Glutamatergic neuron (in vitro differentiated cells): ENCODE measurements around the gene ARAP2. TPM values are rescaled to one million over a fixed set of nuclear protein-coding genes. Genes with fewer than 3 reads are reported as not detected.

ENCODE experiments used
- DNase-seq: peaks from one replicate; pipeline ENCODE4 v3.0.0; 2022
- H3K27ac Mint-ChIP-seq: one replicate; pipeline ENCODE4 v1.8.0; 2020; ENCODE audit warnings: mild to moderate bottlenecking, mixed read lengths, inconsistent platforms; ENCODE audit not compliant: unreplicated experiment
- H3K27me3 Mint-ChIP-seq: one replicate; pipeline ENCODE4 v1.8.0; 2020; ENCODE audit warnings: mild to moderate bottlenecking, moderate library complexity, mixed read lengths, inconsistent platforms; ENCODE audit not compliant: unreplicated experiment
- H3K36me3 Mint-ChIP-seq: one replicate; pipeline ENCODE4 v1.8.0; 2020; ENCODE audit warnings: mild to moderate bottlenecking, mixed read lengths, inconsistent platforms; ENCODE audit not compliant: unreplicated experiment
- H3K4me1 Mint-ChIP-seq: one replicate; pipeline ENCODE4 v1.8.0; 2020; ENCODE audit warnings: mild to moderate bottlenecking, low read depth, mixed read lengths, inconsistent platforms; ENCODE audit not compliant: unreplicated experiment
- H3K4me3 Mint-ChIP-seq: one replicate; pipeline ENCODE4 v1.8.0; 2020; ENCODE audit warnings: mild to moderate bottlenecking, mixed read lengths, inconsistent platforms; ENCODE audit not compliant: unreplicated experiment
- H3K9me3 Mint-ChIP-seq: one replicate; pipeline ENCODE4 v1.8.0; 2020; ENCODE audit warnings: mild to moderate bottlenecking, moderate library complexity, mixed read lengths, inconsistent platforms; ENCODE audit not compliant: unreplicated experiment
- total RNA-seq: library from RNA; stranded (reverse); fragmentation: NEBNext Ultra II Directional; extraction: Animal tissue kit (Norgen Biotek cat#: 25700); gene quantifications from one replicate; pipeline ENCODE4 v1.2.1, GENCODE V29; 2021; ENCODE audit not compliant: unreplicated experiment
- TF ChIP-seq, protein P1 (sequence below): fragments of 200-600 bp; sonication (generic); IDR thresholded peaks from one replicate; pipeline ENCODE4 v1.5.0; 2021; ENCODE audit not compliant: partially characterized antibody, unreplicated experiment

Gene ARAP2
- total RNA-seq, 1 donor from 2014 or later, result 1.4 TPM

DNA sequence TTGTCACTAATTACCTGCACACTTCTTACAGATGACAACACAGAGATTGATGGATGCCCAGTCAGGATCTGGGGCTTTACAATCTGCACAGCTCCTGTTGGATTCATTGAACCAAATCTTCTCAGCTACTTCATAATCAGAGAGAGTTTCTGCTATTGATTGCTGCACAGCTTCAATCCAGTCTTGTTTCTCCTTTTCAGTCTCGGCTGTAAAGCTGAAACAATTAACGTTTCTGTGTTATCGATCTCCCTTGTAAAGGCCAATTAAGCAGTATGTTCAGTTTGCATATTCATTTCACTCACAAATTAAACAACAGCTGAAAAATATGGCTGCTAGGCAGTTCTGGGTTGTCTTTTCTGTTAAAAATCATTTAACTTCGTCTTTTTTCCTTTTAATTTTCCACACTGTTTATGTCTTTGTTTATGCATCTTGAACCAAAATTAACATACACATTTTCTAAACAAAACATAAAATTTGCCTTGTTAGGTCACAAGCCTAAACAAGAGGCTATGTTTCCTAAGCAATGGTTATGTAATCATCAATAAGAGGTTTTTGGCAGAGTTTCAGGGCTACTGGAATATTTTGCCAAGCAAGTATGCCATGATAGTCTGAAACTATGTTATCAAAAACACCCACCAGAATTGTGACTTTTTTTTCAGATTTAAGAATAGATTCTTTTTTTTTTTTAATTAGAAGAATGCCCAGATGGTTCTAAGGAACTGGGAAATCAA is 79.2 kb downstream of the ARAP2 start:
- no peak for DNase-seq

DNA sequence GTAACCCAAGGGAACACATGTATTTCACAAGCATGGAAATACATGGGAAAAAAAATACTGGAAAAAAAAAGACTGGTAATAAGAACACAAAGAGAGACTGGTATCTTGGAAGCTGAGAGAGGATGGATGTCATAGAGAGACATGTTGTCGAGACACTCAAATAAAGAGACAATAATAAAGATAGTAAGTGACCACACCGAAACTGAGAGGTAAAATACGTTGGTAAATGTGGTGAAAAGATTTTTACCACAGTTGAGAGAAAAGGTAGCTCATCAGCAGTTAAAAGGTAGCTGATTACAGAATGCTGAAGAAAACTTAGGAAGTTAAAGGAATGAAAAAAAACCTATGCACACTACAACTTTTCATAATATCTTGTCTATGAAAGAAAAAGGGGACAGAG is 81.1 kb downstream of the ARAP2 start:
- Mint-ChIP-seq H3K27ac (no peak overlapping the region), H3K4me1 (no peaks in the 10 kb centered on the region), H3K9me3 (peaks cover 1% of the 10 kb centered on the region), H3K4me3 (no peak overlapping the region), H3K27me3 (no peaks in the 10 kb centered on the region), H3K36me3 (no peaks in the 10 kb centered on the region)
- DNase-seq, result no peak
- TF ChIP-seq, protein P1, sequence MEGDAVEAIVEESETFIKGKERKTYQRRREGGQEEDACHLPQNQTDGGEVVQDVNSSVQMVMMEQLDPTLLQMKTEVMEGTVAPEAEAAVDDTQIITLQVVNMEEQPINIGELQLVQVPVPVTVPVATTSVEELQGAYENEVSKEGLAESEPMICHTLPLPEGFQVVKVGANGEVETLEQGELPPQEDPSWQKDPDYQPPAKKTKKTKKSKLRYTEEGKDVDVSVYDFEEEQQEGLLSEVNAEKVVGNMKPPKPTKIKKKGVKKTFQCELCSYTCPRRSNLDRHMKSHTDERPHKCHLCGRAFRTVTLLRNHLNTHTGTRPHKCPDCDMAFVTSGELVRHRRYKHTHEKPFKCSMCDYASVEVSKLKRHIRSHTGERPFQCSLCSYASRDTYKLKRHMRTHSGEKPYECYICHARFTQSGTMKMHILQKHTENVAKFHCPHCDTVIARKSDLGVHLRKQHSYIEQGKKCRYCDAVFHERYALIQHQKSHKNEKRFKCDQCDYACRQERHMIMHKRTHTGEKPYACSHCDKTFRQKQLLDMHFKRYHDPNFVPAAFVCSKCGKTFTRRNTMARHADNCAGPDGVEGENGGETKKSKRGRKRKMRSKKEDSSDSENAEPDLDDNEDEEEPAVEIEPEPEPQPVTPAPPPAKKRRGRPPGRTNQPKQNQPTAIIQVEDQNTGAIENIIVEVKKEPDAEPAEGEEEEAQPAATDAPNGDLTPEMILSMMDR, result no peak

More for the DNA sequence above, 79.2 kb downstream of the ARAP2 start:
- Mint-ChIP-seq H3K9me3 (peaks cover 1% of the 10 kb centered on the region), H3K4me1 (no peaks in the 10 kb centered on the region), H3K27me3 (no peaks in the 10 kb centered on the region), H3K27ac (no peak overlapping the region), H3K36me3 (no peaks in the 10 kb centered on the region), H3K4me3 (no peak overlapping the region)
- TF ChIP-seq, protein P1, result no peak

DNA sequence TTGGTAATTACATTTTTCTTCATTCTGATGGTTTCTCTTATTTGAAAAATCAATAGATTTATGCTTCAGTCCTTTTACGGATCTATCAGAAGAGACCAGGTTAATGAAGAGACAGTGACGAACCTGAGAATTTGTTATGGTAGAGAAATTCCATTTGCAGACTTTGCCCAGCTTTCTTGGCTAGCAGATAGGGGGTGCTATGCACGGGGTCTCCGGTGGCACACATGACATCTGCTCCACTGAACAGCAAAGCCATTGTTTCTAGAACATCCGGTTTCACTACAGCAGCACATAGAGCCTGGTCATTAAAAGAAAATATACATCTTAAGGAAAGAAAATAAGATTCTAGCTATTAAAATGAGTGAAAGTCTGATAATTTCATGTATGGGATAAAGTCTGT is 85.1 kb downstream of the ARAP2 start:
- TF ChIP-seq, protein P1, result no peak
- H3K36me3 Mint-ChIP-seq, result peaks cover 4% of the 10 kb centered on the region
- H3K27me3 Mint-ChIP-seq, result peaks cover 4% of the 10 kb centered on the region
- peaks cover 1% of the 10 kb centered on the region for H3K9me3 Mint-ChIP-seq
- H3K4me1 Mint-ChIP-seq, result no peaks in the 10 kb centered on the region
- H3K27ac Mint-ChIP-seq, result no peak overlapping the region
- no peak overlapping the region for H3K4me3 Mint-ChIP-seq
- no peak for DNase-seq

DNA sequence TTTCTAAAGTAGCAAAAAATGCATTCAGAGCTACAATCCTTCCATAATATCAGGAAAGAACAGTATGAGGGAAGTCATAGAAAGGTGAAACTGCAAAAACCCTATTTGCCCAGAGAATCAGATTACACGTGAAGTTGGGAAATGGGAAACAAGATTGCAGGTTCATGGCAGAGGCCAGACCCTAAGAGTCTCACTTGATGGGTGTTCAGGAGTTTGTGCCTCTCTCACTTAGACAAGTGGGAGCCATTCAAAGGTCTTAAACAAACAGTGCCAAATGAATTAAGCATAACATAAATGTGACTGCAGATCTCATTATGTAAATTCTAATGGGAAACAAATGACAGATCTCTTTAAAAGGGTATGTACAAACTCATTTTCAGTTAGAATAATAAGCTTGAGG is 91.6 kb downstream of the ARAP2 start:
- Mint-ChIP-seq H3K4me3 (no peak overlapping the region), H3K4me1 (no peaks in the 10 kb centered on the region), H3K9me3 (no peaks in the 10 kb centered on the region), H3K36me3 (peaks cover 4% of the 10 kb centered on the region), H3K27ac (no peak overlapping the region), H3K27me3 (peaks cover 4% of the 10 kb centered on the region)
- TF ChIP-seq, protein P1, result no peak
- no peak for DNase-seq

DNA sequence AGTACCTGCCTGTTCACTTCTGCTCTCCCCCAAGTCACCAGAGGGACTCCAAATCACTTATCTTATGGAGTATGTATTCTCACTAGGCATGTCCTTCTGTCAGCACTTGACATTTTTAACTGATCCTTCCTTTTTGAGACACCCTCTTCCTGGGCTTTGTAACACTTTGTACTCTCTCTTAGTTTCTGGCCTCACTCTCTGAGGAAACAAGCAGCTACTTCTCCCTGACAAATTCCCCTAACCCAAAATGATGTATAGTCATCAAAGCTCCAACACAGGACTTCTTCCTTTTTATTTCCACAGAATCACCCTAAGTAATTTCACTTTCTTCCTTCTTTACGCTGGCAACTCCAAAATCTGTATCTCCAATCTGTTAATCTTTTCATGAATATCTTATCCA is 101.8 kb downstream of the ARAP2 start:
- H3K9me3 Mint-ChIP-seq, result no peaks in the 10 kb centered on the region
- TF ChIP-seq, protein P1, result no peak
- no peak overlapping the region for H3K4me3 Mint-ChIP-seq
- H3K27ac Mint-ChIP-seq, result no peak overlapping the region
- no peaks in the 10 kb centered on the region for H3K27me3 Mint-ChIP-seq
- H3K4me1 Mint-ChIP-seq, result peaks cover 6% of the 10 kb centered on the region
- H3K36me3 Mint-ChIP-seq, result no peaks in the 10 kb centered on the region
- DNase-seq, result no peak
